ENCODE data around the gene TAOK2.
A peak's percentile ranks its signal among the peaks of the same experiment; 100 is the strongest.
"Not testable (repeated sequence)": the region's sequence is repeated elsewhere in the genome, so short reads cannot be mapped to it uniquely, and the experiment has no call there.

Gene TAOK2

GRCh38 chr16:30026449-30026848 is 52.8 kb downstream of the TAOK2 start:
- no peak for DNase-seq

GRCh38 chr16:30027588-30028437 is 54.1 kb downstream of the TAOK2 start:
- no peak for DNase-seq

- DNase-seq = no peak
Measured at GRCh38 chr16:30028438-30029076, 54.9 kb downstream of the TAOK2 start.

- DNase-seq = no peak
Measured at GRCh38 chr16:30030011-30030685, 56.5 kb downstream of the TAOK2 start.

- peak; percentile 34 for DNase-seq
Measured at GRCh38 chr16:30030841-30031413, 57.3 kb downstream of the TAOK2 start, which contains the start of gene TLCD3B. Gene TLCD3B, minus strand, starts transcription at chr16:30031271. Its CDS starts 744 bp downstream, at chr16:30030527.

GRCh38 chr16:30031477-30031918 is 57.8 kb downstream of the TAOK2 start:
- DNase-seq = no peak

GRCh38 chr16:30032083-30032819 is 58.6 kb downstream of the TAOK2 start:
- peak; percentile 65 for DNase-seq

GRCh38 chr16:30033270-30033669 is 59.6 kb downstream of the TAOK2 start:
- no peak for DNase-seq

GRCh38 chr16:30040221-30040620 is 66.6 kb downstream of the TAOK2 start:
- DNase-seq = no peak

GRCh38 chr16:30040690-30041089 is 67.0 kb downstream of the TAOK2 start:
- DNase-seq = not testable (repeated sequence)

- DNase-seq = no peak
Measured at GRCh38 chr16:30041841-30042240, 68.2 kb downstream of the TAOK2 start.
